Gastrocnemius medialis (tissue), 4 donors: ENCODE results near the gene UGT3A2. TPM values are rescaled to one million over a fixed set of nuclear protein-coding genes. Genes with fewer than 3 reads are reported as not detected.
"Not testable (repeated sequence)": the region's sequence is repeated elsewhere in the genome, so short reads cannot be mapped to it uniquely, and the experiment has no call there.

Experiments used
- ATAC-seq, 2 donors: fragments of 150-250 bp; one replicate each; pipeline ENCODE4 v1.9.1; 2016
- DNase-seq, 2 donors: peaks; one replicate each; pipeline ENCODE4 v3.0.0-alpha.2; 2019
- H3K27ac ChIP-seq, 4 donors: fragments of 200-600 bp; sonication (generic); 1 replicate in 1 of 4; 2 replicates in 3 of 4; pipeline ENCODE4 v1.5.1; 2016 to 2018; ENCODE audit warnings: mild to moderate bottlenecking in 2 of 4, moderate library complexity in 1 of 4
- H3K27me3 ChIP-seq, 3 donors: fragments of 200-600 bp; sonication (generic) in 2 of 3; 1 replicate in 1 of 3; 2 replicates in 2 of 3; pipeline versions ENCODE4 v1.5.1 to v1.6.0; 2016 to 2019; ENCODE audit warnings: mild to moderate bottlenecking in 1 of 3, moderate library complexity in 1 of 3
- H3K36me3 ChIP-seq, 2 donors: fragments of 200-600 bp; sonication (generic) in 1 of 2; one replicate each; pipeline ENCODE4 v1.5.1; 2017 to 2018
- H3K4me1 ChIP-seq, 2 donors: fragments of 200-600 bp; sonication (generic) in 1 of 2; one replicate each; pipeline ENCODE4 v1.5.1; 2016 to 2017; ENCODE audit warnings: mild to moderate bottlenecking in 2 of 2
- H3K4me3 ChIP-seq, 4 donors: fragments of 200-600 bp; sonication (generic) in 3 of 4; 1 replicate in 1 of 4; 2 replicates in 3 of 4; pipeline ENCODE4 v1.5.1; 2016 to 2019; ENCODE audit warnings: mild to moderate bottlenecking in 2 of 4
- H3K9me3 ChIP-seq, 3 donors: fragments of 200-600 bp; sonication (generic) in 2 of 3; 1 replicate in 1 of 3; 2 replicates in 2 of 3; pipeline ENCODE4 v1.5.1; 2016 to 2019
- CTCF ChIP-seq, 5 experiments: fragments of 450-650 bp in 3 of 5; fragments of 200-600 bp in 2 of 5; sonication (generic) in 2 of 5; IDR thresholded peaks in 4 of 5; conservative IDR thresholded peaks in 1 of 5; 1 replicate in 4 of 5; 2 replicates in 1 of 5; pipeline ENCODE4 v1.5.1; 2016 to 2019; ENCODE audit warnings: antibody characterized with exemption in 5 of 5, mild to moderate bottlenecking in 3 of 5, moderate library complexity in 3 of 5
- POLR2A ChIP-seq, 2 donors: fragments of 450-650 bp; IDR thresholded peaks; one replicate each; pipeline ENCODE4 v1.6.1; 2017; ENCODE audit warnings: antibody characterized with exemption in 2 of 2, mild to moderate bottlenecking in 2 of 2, moderate library complexity in 2 of 2
- in situ Hi-C, 4 donors: fragments of 200-750 bp; cut with MboI; loops; one replicate each; pipeline versions ENCODE4 v1.15.0 to v1.8.0; 2017; ENCODE audit warnings: low sequenced_read_pairs in 4 of 4
- intact Hi-C: fragments of 100-400 bp; cut with DNase I; formaldehyde crosslinking; loops from one replicate; pipeline ENCODE4 v1.15.1; 2023; ENCODE audit warnings: low total_unique reads
- total RNA-seq, 4 donors: library from RNA; depleted of rRNA; stranded (reverse); fragments of >200 nt; gene quantifications; one replicate each; pipeline versions ENCODE4 v1.1.0 to v1.2.3, GENCODE V29; 2016

The UGT3A2 gene
- total RNA-seq, 4 donors from 2014 or later, result not detected

- no peak for DNase-seq
- ATAC-seq, result no peak
- no peaks in the 10 kb centered on the region for H3K27me3 ChIP-seq
- in situ Hi-C loops, result no loop called here
- no peak for TF ChIP-seq POLR2A (IDR thresholded peaks at IDR 0.05)
- TF ChIP-seq CTCF (IDR thresholded peaks at IDR 0.05 in 4 of 5, conservative IDR thresholded peaks at IDR 0.05 in 1 of 5), result no peak
- no peaks in the 10 kb centered on the region for H3K36me3 ChIP-seq
- H3K4me1 ChIP-seq, result peaks cover 0 to 5% of the 10 kb centered on the region in 2 donors
- no peak overlapping the region for H3K27ac ChIP-seq
- no peaks in the 10 kb centered on the region for H3K9me3 ChIP-seq
- intact Hi-C loops, result no loop called here
- H3K4me3 ChIP-seq, result no peak overlapping the region
Measured at GRCh38 chr5:36035696-36036095, 31.0 kb downstream of the UGT3A2 start.

GRCh38 chr5:36034536-36035134 lies 32.0 kb downstream of the UGT3A2 start:
- H3K4me3 ChIP-seq, H3K36me3 ChIP-seq, H3K9me3 ChIP-seq, in situ Hi-C loops, H3K4me1 ChIP-seq, DNase-seq, H3K27me3 ChIP-seq, H3K27ac ChIP-seq, ATAC-seq, intact Hi-C loops: not testable (repeated sequence)

- intact Hi-C loops, result no loop called here
- H3K36me3 ChIP-seq, result no peaks in the 10 kb centered on the region
- no peaks in the 10 kb centered on the region for H3K9me3 ChIP-seq
- DNase-seq (no peak), ATAC-seq (no peak)
- in situ Hi-C loops, result no loop called here
- H3K4me1 ChIP-seq, result no peaks in the 10 kb centered on the region
- H3K27me3 ChIP-seq, result no peaks in the 10 kb centered on the region
- no peak overlapping the region for H3K27ac ChIP-seq
- no peak overlapping the region for H3K4me3 ChIP-seq
- TF ChIP-seq CTCF (IDR thresholded peaks at IDR 0.05 in 4 of 5, conservative IDR thresholded peaks at IDR 0.05 in 1 of 5), result no peak
Measured at GRCh38 chr5:36033486-36033885, 33.2 kb downstream of the UGT3A2 start.

GRCh38 chr5:36033047-36033446 lies 33.6 kb downstream of the UGT3A2 start:
- intact Hi-C loops (no loop called here), in situ Hi-C loops (no loop called here)
- TF ChIP-seq CTCF (IDR thresholded peaks at IDR 0.05 in 4 of 5, conservative IDR thresholded peaks at IDR 0.05 in 1 of 5), result no peak
- TF ChIP-seq POLR2A (IDR thresholded peaks at IDR 0.05), result no peak
- no peak overlapping the region for H3K4me3 ChIP-seq
- no peaks in the 10 kb centered on the region for H3K36me3 ChIP-seq
- no peak overlapping the region for H3K27ac ChIP-seq
- no peak for ATAC-seq
- no peaks in the 10 kb centered on the region for H3K9me3 ChIP-seq
- DNase-seq, result no peak
- no peaks in the 10 kb centered on the region for H3K4me1 ChIP-seq
- H3K27me3 ChIP-seq, result no peaks in the 10 kb centered on the region

GRCh38 chr5:36031223-36031622 lies 35.5 kb downstream of the UGT3A2 start:
- in situ Hi-C loops (no loop called here), intact Hi-C loops (no loop called here)
- TF ChIP-seq POLR2A (IDR thresholded peaks at IDR 0.05), result no peak
- TF ChIP-seq CTCF (IDR thresholded peaks at IDR 0.05 in 4 of 5, conservative IDR thresholded peaks at IDR 0.05 in 1 of 5), result no peak
- Histone ChIP-seq H3K27ac (no peak overlapping the region), H3K9me3 (no peaks in the 10 kb centered on the region), H3K27me3 (no peaks in the 10 kb centered on the region), H3K4me1 (no peaks in the 10 kb centered on the region), H3K4me3 (no peak overlapping the region), H3K36me3 (no peaks in the 10 kb centered on the region)
- no peak for DNase-seq
- ATAC-seq, result no peak
